Activated CD4-positive, alpha-beta T cell treated with anti-CD3 and anti-CD28 coated beads for 48 hours (primary cell): ENCODE data around the gene NME3.
"Not testable (repeated sequence)": the region's sequence is repeated elsewhere in the genome, so short reads cannot be mapped to it uniquely, and the experiment has no call there.

Source experiments
- DNase-seq: peaks from one replicate; pipeline ENCODE4 v3.0.0-alpha.2; 2020

The NME3 gene

GRCh38 chr16:1745900-1746692 lies 25.2 kb downstream of the NME3 start:
- DNase-seq: no peak

GRCh38 chr16:1745181-1745899 lies 26.0 kb downstream of the NME3 start:
- no peak for DNase-seq

GRCh38 chr16:1744338-1744840 lies 27.0 kb downstream of the NME3 start:
- no peak for DNase-seq

GRCh38 chr16:1743376-1744337 lies 27.7 kb downstream of the NME3 start:
- DNase-seq: no peak

GRCh38 chr16:1741553-1742165 lies 29.7 kb downstream of the NME3 start:
- DNase-seq: no peak

GRCh38 chr16:1740781-1741490 lies 30.4 kb downstream of the NME3 start:
- no peak for DNase-seq

GRCh38 chr16:1740234-1740633 lies 31.1 kb downstream of the NME3 start:
- no peak for DNase-seq

- no peak for DNase-seq
These were observed 36.5 kb downstream of the NME3 start for GRCh38 chr16:1734816-1735215.

- no peak for DNase-seq
These were observed 37.2 kb downstream of the NME3 start for GRCh38 chr16:1734123-1734522.

- not testable (repeated sequence) for DNase-seq
These were observed 38.8 kb downstream of the NME3 start for GRCh38 chr16:1732551-1732987.

- DNase-seq: no peak
These were observed 39.3 kb downstream of the NME3 start for GRCh38 chr16:1732071-1732470.

GRCh38 chr16:1731603-1732002 lies 39.7 kb downstream of the NME3 start:
- DNase-seq: no peak

- DNase-seq: no peak
These were observed 40.3 kb downstream of the NME3 start for GRCh38 chr16:1731073-1731472.

GRCh38 chr16:1729445-1729844 lies 41.9 kb downstream of the NME3 start:
- no peak for DNase-seq

- DNase-seq: no peak
These were observed 42.3 kb downstream of the NME3 start for GRCh38 chr16:1729026-1729425.

GRCh38 chr16:1727651-1728624 lies 43.4 kb downstream of the NME3 start:
- no peak for DNase-seq

GRCh38 chr16:1726661-1727502 lies 44.5 kb downstream of the NME3 start:
- no peak for DNase-seq

GRCh38 chr16:1724491-1724890 lies 46.9 kb downstream of the NME3 start:
- no peak for DNase-seq

GRCh38 chr16:1723450-1724147 lies 47.7 kb downstream of the NME3 start:
- peak; percentile 56 for DNase-seq
